Stomach (tissue), 4 donors: Measurements from ENCODE around the gene TMEM128.

Source experiments
- EP300 ChIP-seq: sonication (generic); formaldehyde crosslinking; IDR thresholded peaks from one replicate; pipeline ENCODE4 v1.6.1; 2017; ENCODE audit warnings: antibody characterized with exemption
- POLR2A ChIP-seq, 4 donors: fragments of 450-650 bp; IDR thresholded peaks; one replicate each; pipeline ENCODE4 v1.6.1; 2016; ENCODE audit warnings: antibody characterized with exemption in 4 of 4, control low read depth in 2 of 4, mild to moderate bottlenecking in 1 of 4, moderate library complexity in 1 of 4
- POLR2AphosphoS5 ChIP-seq, 3 donors: sonication (generic); formaldehyde crosslinking; IDR thresholded peaks; one replicate each; pipeline ENCODE4 v1.6.1; 2016; ENCODE audit warnings: antibody characterized with exemption in 3 of 3
- TF ChIP-seq, protein P1 (sequence below), 7 experiments: fragments of 450-650 bp in 4 of 7; fragments of 200-600 bp in 3 of 7; sonication (generic) in 3 of 7; IDR thresholded peaks; one replicate each; pipeline ENCODE4 v1.5.1; 2016 to 2019; ENCODE audit warnings: antibody characterized with exemption in 7 of 7, control low read depth in 2 of 7, mild to moderate bottlenecking in 1 of 7

DNA sequence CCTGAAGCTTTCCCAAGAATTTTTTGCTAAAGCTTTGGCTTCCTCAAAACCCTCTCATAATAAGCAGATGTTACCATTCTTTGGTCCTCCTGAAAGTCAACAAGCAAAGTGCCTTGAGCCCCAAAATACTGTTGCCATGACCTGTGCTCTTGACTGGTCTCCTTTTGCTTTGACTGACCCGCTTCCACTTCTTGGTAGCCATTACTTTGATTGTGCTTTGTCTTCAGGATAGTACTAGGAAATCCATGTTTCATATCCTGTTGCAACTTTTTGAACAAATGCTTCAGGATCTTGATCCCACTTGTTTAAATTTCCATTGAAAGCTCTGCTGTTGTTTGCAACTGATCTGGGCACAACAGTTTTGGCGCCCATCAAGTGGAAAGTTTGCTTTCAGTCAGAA lies 14.4 kb downstream of the TMEM128 start:
- no peak for TF ChIP-seq POLR2AphosphoS5 (IDR thresholded peaks at IDR 0.05)
- TF ChIP-seq EP300, result no peak
- TF ChIP-seq, protein P1, sequence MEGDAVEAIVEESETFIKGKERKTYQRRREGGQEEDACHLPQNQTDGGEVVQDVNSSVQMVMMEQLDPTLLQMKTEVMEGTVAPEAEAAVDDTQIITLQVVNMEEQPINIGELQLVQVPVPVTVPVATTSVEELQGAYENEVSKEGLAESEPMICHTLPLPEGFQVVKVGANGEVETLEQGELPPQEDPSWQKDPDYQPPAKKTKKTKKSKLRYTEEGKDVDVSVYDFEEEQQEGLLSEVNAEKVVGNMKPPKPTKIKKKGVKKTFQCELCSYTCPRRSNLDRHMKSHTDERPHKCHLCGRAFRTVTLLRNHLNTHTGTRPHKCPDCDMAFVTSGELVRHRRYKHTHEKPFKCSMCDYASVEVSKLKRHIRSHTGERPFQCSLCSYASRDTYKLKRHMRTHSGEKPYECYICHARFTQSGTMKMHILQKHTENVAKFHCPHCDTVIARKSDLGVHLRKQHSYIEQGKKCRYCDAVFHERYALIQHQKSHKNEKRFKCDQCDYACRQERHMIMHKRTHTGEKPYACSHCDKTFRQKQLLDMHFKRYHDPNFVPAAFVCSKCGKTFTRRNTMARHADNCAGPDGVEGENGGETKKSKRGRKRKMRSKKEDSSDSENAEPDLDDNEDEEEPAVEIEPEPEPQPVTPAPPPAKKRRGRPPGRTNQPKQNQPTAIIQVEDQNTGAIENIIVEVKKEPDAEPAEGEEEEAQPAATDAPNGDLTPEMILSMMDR (IDR thresholded peaks at IDR 0.05), result no peak
- TF ChIP-seq POLR2A (IDR thresholded peaks at IDR 0.05), result no peak
